Neural cell (in vitro differentiated cells): ENCODE data around the gene RHAG. TPM values are rescaled to one million over a fixed set of nuclear protein-coding genes. Genes with fewer than 3 reads are reported as not detected.

Experiments used
- H2AFZ ChIP-seq: fragments of 200-600, 300-800 bp; sonication (generic), shearing (Covaris generic); 2 replicates; pipeline ENCODE4 v1.6.0; 2014; ENCODE audit warnings: low read depth, mild to moderate bottlenecking, antibody characterized with exemption, low read length, moderate library complexity
- H3F3A ChIP-seq: fragments of 200-600 bp; shearing (Covaris generic); 2 replicates; pipeline ENCODE4 v1.6.1; 2016; ENCODE audit warnings: mild to moderate bottlenecking, moderate library complexity, mixed read lengths, antibody characterized with exemption, low read length; ENCODE audit not compliant: insufficient read depth, poor library complexity, severe bottlenecking
- H3K27ac ChIP-seq: fragments of 200-600, 300-800 bp; sonication (generic), shearing (Covaris generic); 2 replicates; pipeline ENCODE4 v1.5.1; 2014; ENCODE audit warnings: mild to moderate bottlenecking, low read length, moderate library complexity
- H3K27me3 ChIP-seq: fragments of 300-800, 200-600 bp; sonication (generic), shearing (Covaris generic); 2 replicates; pipeline ENCODE4 v1.6.0; 2014; ENCODE audit warnings: mild to moderate bottlenecking, low read depth, low read length, moderate library complexity; ENCODE audit not compliant: insufficient read depth
- H3K36me3 ChIP-seq: fragments of 300-800, 200-600 bp; sonication (generic), shearing (Covaris generic); 2 replicates; pipeline ENCODE4 v1.5.1; 2014; ENCODE audit warnings: mild to moderate bottlenecking, antibody characterized with exemption, low read length, moderate library complexity; ENCODE audit not compliant: insufficient read depth
- H3K4me2 ChIP-seq: fragments of 300-800, 200-600 bp; sonication (generic), shearing (Covaris generic); 2 replicates; pipeline ENCODE4 v1.6.0; 2014; ENCODE audit warnings: mild to moderate bottlenecking, low read length
- H3K4me3 ChIP-seq: fragments of 300-800, 200-600 bp; sonication (generic), shearing (Covaris generic); 2 replicates; pipeline ENCODE4 v1.5.1; 2014; ENCODE audit warnings: mild to moderate bottlenecking, low read length, moderate library complexity
- H3K79me2 ChIP-seq: fragments of 200-600 bp; shearing (Covaris generic); replicated peaks from 2 replicates; pipeline ENCODE4 v1.6.0; 2014; ENCODE audit warnings: mild to moderate bottlenecking, low read length, moderate library complexity; ENCODE audit not compliant: insufficient read depth
- H3K9ac ChIP-seq: fragments of 300-800, 200-600 bp; sonication (generic), shearing (Covaris generic); 2 replicates; pipeline ENCODE4 v1.6.1; 2016; ENCODE audit warnings: mild to moderate bottlenecking, low read length, mixed read lengths
- H3K9me2 ChIP-seq: fragments of 200-600 bp; shearing (Covaris generic); 2 replicates; pipeline ENCODE4 v1.6.1; 2016; ENCODE audit warnings: mild to moderate bottlenecking, low read length, mixed read lengths; ENCODE audit not compliant: insufficient read depth
- H3K9me3 ChIP-seq: fragments of 200-600, 300-800 bp; sonication (generic), shearing (Covaris generic); 2 replicates; pipeline ENCODE4 v1.6.1; 2016; ENCODE audit warnings: mild to moderate bottlenecking, mixed run types, low read length, moderate library complexity, mixed read lengths
- H4K20me1 ChIP-seq: fragments of 200-600 bp; shearing (Covaris generic); 2 replicates; pipeline ENCODE4 v1.6.1; 2016; ENCODE audit warnings: mild to moderate bottlenecking, mixed run types; ENCODE audit not compliant: insufficient read depth
- EP300 ChIP-seq: fragments of 450-650 bp; conservative IDR thresholded peaks from 2 replicates; pipeline ENCODE4 v1.6.1; 2014; ENCODE audit warnings: antibody characterized with exemption, mild to moderate bottlenecking, moderate library complexity; ENCODE audit not compliant: poor library complexity, severe bottlenecking
- EZH2 ChIP-seq: fragments of 200-600, 300-800 bp; shearing (Covaris generic), sonication (generic); IDR thresholded peaks from 2 replicates; pipeline ENCODE4 v1.6.1; 2014; ENCODE audit warnings: antibody characterized with exemption, low read length, borderline replicate concordance, mild to moderate bottlenecking; ENCODE audit not compliant: insufficient read depth, poor library complexity, severe bottlenecking
- MXI1 ChIP-seq: fragments of 450-650 bp; conservative IDR thresholded peaks from 2 replicates; pipeline ENCODE4 v1.6.1; 2014; ENCODE audit warnings: antibody characterized with exemption, mild to moderate bottlenecking; ENCODE audit not compliant: poor library complexity, severe bottlenecking
- POLR2AphosphoS5 ChIP-seq: IDR thresholded peaks from 2 replicates; pipeline ENCODE4 v1.6.1; 2012
- RAD21 ChIP-seq: fragments of 450-650 bp; conservative IDR thresholded peaks from 2 replicates; pipeline ENCODE4 v1.6.1; 2014; ENCODE audit warnings: antibody characterized with exemption, mild to moderate bottlenecking, moderate library complexity
- SMC3 ChIP-seq: fragments of 450-650 bp; conservative IDR thresholded peaks from 2 replicates; pipeline ENCODE4 v1.6.1; 2014; ENCODE audit warnings: antibody characterized with exemption, mild to moderate bottlenecking, moderate library complexity; ENCODE audit not compliant: poor library complexity
- TAF1 ChIP-seq: IDR thresholded peaks from 2 replicates; pipeline ENCODE4 v1.6.1; 2012; ENCODE audit warnings: low read depth
- polyA plus RNA-seq: library from polyadenylated mRNA; depleted of rRNA; stranded (reverse); fragments of >200 nt; gene quantifications from 2 replicates; pipeline ENCODE4 v1.2.3, GENCODE V29; 2014
- TF ChIP-seq, protein P1 (sequence below): fragments of 450-650 bp; IDR thresholded peaks from 2 replicates; pipeline ENCODE4 v1.5.1; 2014; ENCODE audit warnings: antibody characterized with exemption, mild to moderate bottlenecking, moderate library complexity; ENCODE audit not compliant: poor library complexity, severe bottlenecking
- TF ChIP-seq, protein P2 (sequence below): IDR thresholded peaks from 2 replicates; pipeline ENCODE4 v1.6.1; 2012; ENCODE audit warnings: borderline replicate concordance

RHAG gene
- polyA plus RNA-seq, 1 donor from 2014 or later, result not detected

DNA sequence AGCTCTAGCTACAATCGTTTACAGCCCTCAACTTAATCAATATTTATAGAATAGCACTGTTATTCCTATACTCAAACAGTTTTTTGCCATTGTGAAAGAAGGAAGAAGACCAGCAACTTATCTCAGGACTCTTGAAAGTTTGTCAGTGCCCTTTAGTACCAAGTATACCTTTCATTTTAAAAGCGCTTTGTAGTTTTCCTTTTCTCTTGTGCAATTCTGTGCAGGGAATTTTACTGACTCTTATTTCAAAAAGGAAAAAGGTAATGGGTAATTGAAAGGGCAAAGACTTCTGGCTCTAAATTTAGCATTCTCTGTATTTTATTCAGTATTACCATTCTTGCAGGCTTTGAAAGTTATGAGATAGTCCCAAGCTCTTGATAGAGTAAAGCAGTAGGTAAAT lies 16.8 kb upstream of the RHAG start:
- Histone ChIP-seq H3K4me2 (no peak overlapping the region), H2AFZ (no peak overlapping the region), H3K9me3 (no peaks in the 10 kb centered on the region), H3K9ac (no peak overlapping the region), H3K9me2 (no peaks in the 10 kb centered on the region), H3K4me3 (no peak overlapping the region), H3K79me2 (no peaks in the 10 kb centered on the region), H3K36me3 (no peaks in the 10 kb centered on the region), H3F3A (no peaks in the 10 kb centered on the region), H3K27ac (no peak overlapping the region), H4K20me1 (no peaks in the 10 kb centered on the region), H3K27me3 (no peaks in the 10 kb centered on the region)
- TF ChIP-seq EP300, result no peak
- TF ChIP-seq SMC3, result no peak
- no peak for TF ChIP-seq POLR2AphosphoS5
- TF ChIP-seq, protein P1, sequence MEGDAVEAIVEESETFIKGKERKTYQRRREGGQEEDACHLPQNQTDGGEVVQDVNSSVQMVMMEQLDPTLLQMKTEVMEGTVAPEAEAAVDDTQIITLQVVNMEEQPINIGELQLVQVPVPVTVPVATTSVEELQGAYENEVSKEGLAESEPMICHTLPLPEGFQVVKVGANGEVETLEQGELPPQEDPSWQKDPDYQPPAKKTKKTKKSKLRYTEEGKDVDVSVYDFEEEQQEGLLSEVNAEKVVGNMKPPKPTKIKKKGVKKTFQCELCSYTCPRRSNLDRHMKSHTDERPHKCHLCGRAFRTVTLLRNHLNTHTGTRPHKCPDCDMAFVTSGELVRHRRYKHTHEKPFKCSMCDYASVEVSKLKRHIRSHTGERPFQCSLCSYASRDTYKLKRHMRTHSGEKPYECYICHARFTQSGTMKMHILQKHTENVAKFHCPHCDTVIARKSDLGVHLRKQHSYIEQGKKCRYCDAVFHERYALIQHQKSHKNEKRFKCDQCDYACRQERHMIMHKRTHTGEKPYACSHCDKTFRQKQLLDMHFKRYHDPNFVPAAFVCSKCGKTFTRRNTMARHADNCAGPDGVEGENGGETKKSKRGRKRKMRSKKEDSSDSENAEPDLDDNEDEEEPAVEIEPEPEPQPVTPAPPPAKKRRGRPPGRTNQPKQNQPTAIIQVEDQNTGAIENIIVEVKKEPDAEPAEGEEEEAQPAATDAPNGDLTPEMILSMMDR, result no peak
- TF ChIP-seq, protein P2, sequence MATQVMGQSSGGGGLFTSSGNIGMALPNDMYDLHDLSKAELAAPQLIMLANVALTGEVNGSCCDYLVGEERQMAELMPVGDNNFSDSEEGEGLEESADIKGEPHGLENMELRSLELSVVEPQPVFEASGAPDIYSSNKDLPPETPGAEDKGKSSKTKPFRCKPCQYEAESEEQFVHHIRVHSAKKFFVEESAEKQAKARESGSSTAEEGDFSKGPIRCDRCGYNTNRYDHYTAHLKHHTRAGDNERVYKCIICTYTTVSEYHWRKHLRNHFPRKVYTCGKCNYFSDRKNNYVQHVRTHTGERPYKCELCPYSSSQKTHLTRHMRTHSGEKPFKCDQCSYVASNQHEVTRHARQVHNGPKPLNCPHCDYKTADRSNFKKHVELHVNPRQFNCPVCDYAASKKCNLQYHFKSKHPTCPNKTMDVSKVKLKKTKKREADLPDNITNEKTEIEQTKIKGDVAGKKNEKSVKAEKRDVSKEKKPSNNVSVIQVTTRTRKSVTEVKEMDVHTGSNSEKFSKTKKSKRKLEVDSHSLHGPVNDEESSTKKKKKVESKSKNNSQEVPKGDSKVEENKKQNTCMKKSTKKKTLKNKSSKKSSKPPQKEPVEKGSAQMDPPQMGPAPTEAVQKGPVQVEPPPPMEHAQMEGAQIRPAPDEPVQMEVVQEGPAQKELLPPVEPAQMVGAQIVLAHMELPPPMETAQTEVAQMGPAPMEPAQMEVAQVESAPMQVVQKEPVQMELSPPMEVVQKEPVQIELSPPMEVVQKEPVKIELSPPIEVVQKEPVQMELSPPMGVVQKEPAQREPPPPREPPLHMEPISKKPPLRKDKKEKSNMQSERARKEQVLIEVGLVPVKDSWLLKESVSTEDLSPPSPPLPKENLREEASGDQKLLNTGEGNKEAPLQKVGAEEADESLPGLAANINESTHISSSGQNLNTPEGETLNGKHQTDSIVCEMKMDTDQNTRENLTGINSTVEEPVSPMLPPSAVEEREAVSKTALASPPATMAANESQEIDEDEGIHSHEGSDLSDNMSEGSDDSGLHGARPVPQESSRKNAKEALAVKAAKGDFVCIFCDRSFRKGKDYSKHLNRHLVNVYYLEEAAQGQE, result no peak
- TF ChIP-seq EZH2, result no peak
- no peak for TF ChIP-seq MXI1
- TF ChIP-seq RAD21, result no peak

DNA sequence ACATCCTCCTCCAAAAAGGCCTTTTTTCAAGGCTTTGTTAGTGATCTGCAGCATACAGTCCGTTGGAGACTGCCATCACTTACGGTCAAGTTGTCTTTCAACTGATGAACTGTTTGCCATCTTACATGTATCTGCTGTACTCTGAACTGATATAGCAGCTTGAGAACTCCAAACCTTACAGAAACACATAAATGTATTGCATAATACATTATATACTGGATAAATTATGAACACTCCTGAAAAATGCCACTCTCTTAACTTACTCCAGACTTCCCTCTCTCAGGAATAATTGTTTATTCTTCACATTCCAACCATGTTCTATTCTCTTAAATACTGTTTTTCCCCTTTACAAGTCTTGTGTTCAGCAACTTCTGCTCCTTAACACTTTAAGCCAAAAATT lies 14.6 kb upstream of the RHAG start:
- H3K27me3 ChIP-seq, result no peaks in the 10 kb centered on the region
- no peaks in the 10 kb centered on the region for H3K79me2 ChIP-seq
- H2AFZ ChIP-seq, result no peak overlapping the region
- H3K9me3 ChIP-seq, result no peaks in the 10 kb centered on the region
- no peaks in the 10 kb centered on the region for H3K36me3 ChIP-seq
- no peak overlapping the region for H3K27ac ChIP-seq
- no peak overlapping the region for H3K9ac ChIP-seq
- no peak overlapping the region for H3K4me2 ChIP-seq
- H3K4me3 ChIP-seq, result no peak overlapping the region
- H3F3A ChIP-seq, result no peaks in the 10 kb centered on the region
- H3K9me2 ChIP-seq, result no peaks in the 10 kb centered on the region
- H4K20me1 ChIP-seq, result no peaks in the 10 kb centered on the region
- TF ChIP-seq, protein P2, result no peak
- TF ChIP-seq RAD21, result no peak
- TF ChIP-seq TAF1, result no peak
- no peak for TF ChIP-seq EP300
- TF ChIP-seq POLR2AphosphoS5, result no peak
- TF ChIP-seq MXI1, result no peak
- TF ChIP-seq, protein P1, result no peak
